Measurements from ENCODE around the gene ALKBH7.

DNA sequence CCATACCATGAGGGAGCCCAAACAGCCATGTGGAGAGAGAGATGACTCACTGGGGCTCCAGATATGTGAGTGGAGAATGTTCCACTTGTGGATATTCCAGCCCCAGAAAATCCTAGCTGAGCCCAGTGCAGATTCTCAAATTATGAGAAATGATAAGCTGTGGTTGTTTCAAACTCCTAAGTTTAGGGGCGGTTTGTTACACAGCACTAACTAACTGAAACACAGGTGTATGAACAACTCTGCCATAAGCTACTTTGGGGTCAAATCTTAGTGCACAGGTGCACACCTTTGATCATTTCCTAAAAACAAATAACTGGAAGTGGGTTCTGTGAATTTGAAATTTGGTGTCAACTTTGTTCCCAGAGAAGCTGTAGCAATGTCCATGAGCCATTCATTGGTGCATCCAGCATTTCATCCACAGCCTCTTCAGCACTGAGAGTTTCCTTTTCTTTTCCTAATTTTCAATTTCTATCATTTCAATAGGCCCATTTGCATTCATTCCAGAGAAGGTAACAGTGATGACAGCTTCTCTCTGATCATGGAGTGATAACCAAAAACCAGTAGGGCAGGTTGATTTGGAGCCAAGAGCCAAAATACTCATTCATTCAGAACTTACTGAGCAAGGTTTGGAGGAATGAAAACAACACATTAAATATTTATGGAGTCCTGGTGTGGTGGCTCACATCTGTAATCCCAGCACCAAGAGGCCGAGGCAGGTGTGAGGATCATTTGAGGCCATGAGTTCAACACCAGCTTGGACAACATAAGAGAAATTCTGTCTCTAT lies 20.0 kb upstream of the ALKBH7 start:
- TF ChIP-seq SUZ12 (IDR thresholded peaks at IDR 0.05; ENCODE audit: extremely low read depth, insufficient read depth, insufficient read length) (no peak), ZNF274 (IDR thresholded peaks at IDR 0.05; ENCODE audit: low read depth, low read length) (no peak), YY1 (IDR thresholded peaks at IDR 0.05; ENCODE audit: insufficient read depth, insufficient read length) (no peak)
